Lower lobe of right lung (tissue), 2 donors: ENCODE data around the gene MYOZ2. TPM values are rescaled to one million over a fixed set of nuclear protein-coding genes. Genes with fewer than 3 reads are reported as not detected.
A peak's percentile ranks its signal among the peaks of the same experiment; 100 is the strongest.

Experiments used
- ATAC-seq, 2 donors: fragments of 200-7000 bp; cut with Tn5 transposase; one replicate each; pipeline ENCODE4 v1.9.1; 2020 to 2022; ENCODE audit warnings: mild to moderate bottlenecking in 2 of 2, moderate library complexity in 2 of 2
- DNase-seq: peaks from one replicate; pipeline ENCODE4 v3.0.0-alpha.2; 2020
- H3K27ac ChIP-seq: fragments of 200-600 bp; one replicate; pipeline ENCODE4 v1.8.0; 2022
- H3K27me3 ChIP-seq: fragments of 200-600 bp; one replicate; pipeline ENCODE4 v1.8.0; 2022; ENCODE audit warnings: low read depth
- H3K36me3 ChIP-seq: fragments of 200-600 bp; one replicate; pipeline ENCODE4 v1.8.0; 2022; ENCODE audit warnings: mild to moderate bottlenecking
- H3K4me1 ChIP-seq: fragments of 200-600 bp; one replicate; pipeline ENCODE4 v1.8.0; 2022
- H3K4me3 ChIP-seq: fragments of 200-600 bp; one replicate; pipeline ENCODE4 v1.8.0; 2022; ENCODE audit warnings: mild to moderate bottlenecking
- H3K9me3 ChIP-seq: fragments of 200-600 bp; one replicate; pipeline ENCODE4 v1.8.0; 2022
- intact Hi-C: fragments of 100-400 bp; cut with DNase I; formaldehyde crosslinking; loops from one replicate; pipeline ENCODE4 v1.11.0; 2022
- total RNA-seq: library from RNA; stranded (reverse); fragmentation: NEBNext Ultra II Directional; extraction: Animal tissue kit (Norgen Biotek cat#: 25700); gene quantifications from one replicate; pipeline ENCODE4 v1.2.1, GENCODE V29; 2021
- TF ChIP-seq, protein P1 (sequence below): fragments of 200-600 bp; IDR thresholded peaks from one replicate; pipeline ENCODE4 v1.8.0; 2022; ENCODE audit warnings: antibody characterized with exemption, mild to moderate bottlenecking
- donor health status: DM: no; HTN: yes; CAD: no; lungs with severe emphysema.

Gene MYOZ2
- total RNA-seq, 1 donor from 2014 or later, result not detected

DNA sequence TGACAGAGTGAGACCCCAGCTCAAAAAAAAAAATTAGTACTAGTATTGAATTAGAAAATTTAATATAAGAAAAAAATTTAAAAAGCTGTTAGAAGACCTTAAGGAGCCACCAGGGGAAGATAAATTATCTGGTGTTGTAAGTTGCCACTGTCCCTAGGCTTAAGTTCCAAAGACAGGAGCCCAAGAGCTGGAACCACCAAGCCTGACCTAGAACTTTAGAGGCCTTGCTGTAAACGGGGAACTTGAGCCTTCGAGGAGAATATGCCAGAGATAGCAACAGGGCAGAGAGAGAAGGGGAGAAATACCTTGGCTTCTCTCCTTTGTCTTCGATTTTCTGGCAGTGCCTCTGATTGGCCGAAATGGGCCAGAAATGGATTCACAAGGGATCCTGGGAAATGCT lies 85.8 kb downstream of the MYOZ2 start:
- peaks cover 41% of the 10 kb centered on the region for H3K36me3 ChIP-seq
- TF ChIP-seq, protein P1, sequence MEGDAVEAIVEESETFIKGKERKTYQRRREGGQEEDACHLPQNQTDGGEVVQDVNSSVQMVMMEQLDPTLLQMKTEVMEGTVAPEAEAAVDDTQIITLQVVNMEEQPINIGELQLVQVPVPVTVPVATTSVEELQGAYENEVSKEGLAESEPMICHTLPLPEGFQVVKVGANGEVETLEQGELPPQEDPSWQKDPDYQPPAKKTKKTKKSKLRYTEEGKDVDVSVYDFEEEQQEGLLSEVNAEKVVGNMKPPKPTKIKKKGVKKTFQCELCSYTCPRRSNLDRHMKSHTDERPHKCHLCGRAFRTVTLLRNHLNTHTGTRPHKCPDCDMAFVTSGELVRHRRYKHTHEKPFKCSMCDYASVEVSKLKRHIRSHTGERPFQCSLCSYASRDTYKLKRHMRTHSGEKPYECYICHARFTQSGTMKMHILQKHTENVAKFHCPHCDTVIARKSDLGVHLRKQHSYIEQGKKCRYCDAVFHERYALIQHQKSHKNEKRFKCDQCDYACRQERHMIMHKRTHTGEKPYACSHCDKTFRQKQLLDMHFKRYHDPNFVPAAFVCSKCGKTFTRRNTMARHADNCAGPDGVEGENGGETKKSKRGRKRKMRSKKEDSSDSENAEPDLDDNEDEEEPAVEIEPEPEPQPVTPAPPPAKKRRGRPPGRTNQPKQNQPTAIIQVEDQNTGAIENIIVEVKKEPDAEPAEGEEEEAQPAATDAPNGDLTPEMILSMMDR, result no peak
- no peak for DNase-seq
- H3K27me3 ChIP-seq, result no peaks in the 10 kb centered on the region
- ATAC-seq, result no peak
- H3K4me3 ChIP-seq, result no peak overlapping the region
- intact Hi-C loops, result no loop called here
- no peak overlapping the region for H3K27ac ChIP-seq
- H3K4me1 ChIP-seq, result no peaks in the 10 kb centered on the region
- no peaks in the 10 kb centered on the region for H3K9me3 ChIP-seq

DNA sequence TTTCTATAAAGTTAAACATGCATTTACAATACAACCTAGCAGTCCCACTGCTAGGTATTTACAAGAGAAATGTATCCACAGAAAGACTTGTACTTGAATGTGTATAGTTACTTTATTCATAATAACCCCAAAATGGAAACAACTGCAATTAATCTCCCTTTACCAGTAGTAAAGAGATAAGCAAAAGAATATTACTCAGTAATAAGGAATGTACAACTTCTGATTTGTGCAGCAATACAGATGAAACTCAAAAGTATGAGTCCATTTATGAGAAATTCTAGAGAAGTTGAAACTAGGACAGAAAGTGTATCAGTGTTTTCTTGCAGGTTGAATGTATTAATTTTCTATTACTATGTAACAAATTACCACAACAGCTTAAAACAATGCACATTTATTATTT lies 92.1 kb downstream of the MYOZ2 start:
- Histone ChIP-seq H3K36me3 (peaks cover 19% of the 10 kb centered on the region), H3K9me3 (no peaks in the 10 kb centered on the region), H3K27me3 (no peaks in the 10 kb centered on the region), H3K27ac (no peak overlapping the region), H3K4me1 (peaks cover 8% of the 10 kb centered on the region), H3K4me3 (no peak overlapping the region)
- TF ChIP-seq, protein P1, result no peak
- intact Hi-C loops, result no loop called here
- no peak for ATAC-seq
- DNase-seq, result no peak

DNA sequence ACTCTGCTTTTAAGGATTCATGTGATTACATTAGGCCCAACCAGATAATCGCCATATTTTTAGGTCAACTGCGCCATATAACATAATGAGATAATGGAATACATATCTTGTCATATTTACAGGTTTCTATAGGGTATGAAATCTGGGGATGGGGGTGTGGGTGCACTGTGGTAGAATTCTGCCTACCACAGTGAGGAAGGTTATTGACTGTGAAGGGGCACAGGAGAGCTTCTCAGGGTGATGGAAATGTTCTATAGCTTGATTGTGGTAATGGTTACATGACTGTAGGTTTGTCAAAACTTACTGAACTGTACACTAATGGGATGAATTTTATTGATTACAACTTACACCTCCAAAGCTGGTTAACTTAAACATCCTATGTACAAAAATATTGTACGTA lies 92.8 kb downstream of the MYOZ2 start:
- ATAC-seq (no peak), DNase-seq (no peak)
- TF ChIP-seq, protein P1, result no peak
- H3K4me3 ChIP-seq, result no peak overlapping the region
- H3K27me3 ChIP-seq, result no peaks in the 10 kb centered on the region
- no peaks in the 10 kb centered on the region for H3K9me3 ChIP-seq
- no peak overlapping the region for H3K27ac ChIP-seq
- intact Hi-C loops, result no loop called here
- H3K36me3 ChIP-seq, result peaks cover 19% of the 10 kb centered on the region
- peaks cover 15% of the 10 kb centered on the region for H3K4me1 ChIP-seq

DNA sequence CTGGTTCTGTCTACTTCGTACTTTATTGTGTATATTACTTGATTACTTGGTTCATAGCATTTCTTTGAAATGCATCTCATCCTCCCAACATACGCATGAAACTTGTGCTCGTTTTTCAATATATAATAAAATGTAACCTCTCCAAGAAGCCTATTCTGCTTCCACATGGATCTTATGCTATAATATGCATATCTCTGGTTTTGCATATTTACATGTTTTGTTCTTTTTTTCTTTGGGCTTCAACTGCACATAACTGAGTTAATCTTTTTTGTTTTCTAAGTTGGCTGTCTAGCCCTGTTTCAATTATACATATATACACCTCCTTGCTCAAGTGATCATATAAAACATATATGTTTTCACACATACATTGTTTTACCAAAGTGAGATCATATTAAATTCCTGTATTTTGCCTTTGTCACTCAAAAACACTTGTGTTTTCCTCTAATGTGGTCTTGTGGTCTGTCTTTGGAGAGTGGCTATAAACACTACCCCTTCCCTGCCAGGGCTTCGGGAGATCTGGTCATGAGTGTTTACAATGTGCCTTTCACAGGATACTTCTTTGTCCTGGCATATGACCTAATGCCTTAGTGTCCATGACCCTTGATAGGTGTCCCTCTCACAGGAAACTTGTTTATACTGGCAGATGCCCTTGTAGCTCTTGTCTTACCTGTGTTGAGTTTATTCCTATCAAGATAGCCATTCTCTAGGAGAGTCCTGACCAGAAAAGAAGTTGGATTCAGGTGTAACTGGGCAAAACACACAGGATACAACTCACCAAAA lies 94.5 kb downstream of the MYOZ2 start:
- Histone ChIP-seq H3K4me3 (no peak overlapping the region), H3K4me1 (peaks cover 23% of the 10 kb centered on the region), H3K27ac (no peak overlapping the region), H3K9me3 (no peaks in the 10 kb centered on the region), H3K36me3 (peaks cover 16% of the 10 kb centered on the region), H3K27me3 (no peaks in the 10 kb centered on the region)
- TF ChIP-seq, protein P1, result no peak
- DNase-seq, result no peak
- intact Hi-C loops, result no loop called here
- no peak for ATAC-seq

DNA sequence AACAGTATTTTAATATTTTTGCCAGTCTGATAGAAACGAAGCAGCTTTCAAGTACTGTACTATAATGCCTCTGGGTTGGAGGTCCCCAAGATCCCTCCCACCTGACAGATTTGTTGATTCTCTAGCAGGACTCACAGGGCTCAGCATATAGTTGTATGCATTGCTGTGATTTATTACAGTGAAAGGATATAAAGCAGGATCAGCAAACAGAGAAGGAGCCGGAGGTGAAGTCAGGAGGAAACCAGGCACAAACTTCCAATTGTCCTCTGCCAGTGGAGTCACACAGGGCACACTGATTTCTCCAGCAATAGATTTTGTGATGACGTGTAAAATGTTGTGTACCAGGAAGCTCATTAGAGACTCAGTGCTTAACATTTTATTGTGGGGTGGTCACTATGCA lies 95.9 kb downstream of the MYOZ2 start:
- intact Hi-C loops, result no loop called here
- Histone ChIP-seq H3K4me3 (no peak overlapping the region), H3K4me1 (peaks cover 23% of the 10 kb centered on the region), H3K36me3 (peaks cover 30% of the 10 kb centered on the region), H3K9me3 (no peaks in the 10 kb centered on the region), H3K27ac (no peak overlapping the region), H3K27me3 (no peaks in the 10 kb centered on the region)
- ATAC-seq (peak in 1 of 2 donors; percentile 9), DNase-seq (no peak)
- TF ChIP-seq, protein P1, result no peak
